LNCaP clone FGC (cell line): ENCODE data around the gene PRDM16.

Source experiments
- DNase-seq: peaks from one replicate; pipeline ENCODE4 v3.0.0-alpha.2; 2011; ENCODE audit warnings: low read depth
- H3K4me3 ChIP-seq: 2 replicates; pipeline ENCODE4 v1.5.1; 2011; ENCODE audit warnings: mild to moderate bottlenecking, low read depth, low read length, control low read depth
- TF ChIP-seq, protein P1 (sequence below): IDR thresholded peaks from 2 replicates; pipeline ENCODE4 v1.5.1; 2012; ENCODE audit warnings: mild to moderate bottlenecking; ENCODE audit not compliant: control insufficient read depth, insufficient read depth; ENCODE audit errors: extremely low read depth

Gene PRDM16

DNA sequence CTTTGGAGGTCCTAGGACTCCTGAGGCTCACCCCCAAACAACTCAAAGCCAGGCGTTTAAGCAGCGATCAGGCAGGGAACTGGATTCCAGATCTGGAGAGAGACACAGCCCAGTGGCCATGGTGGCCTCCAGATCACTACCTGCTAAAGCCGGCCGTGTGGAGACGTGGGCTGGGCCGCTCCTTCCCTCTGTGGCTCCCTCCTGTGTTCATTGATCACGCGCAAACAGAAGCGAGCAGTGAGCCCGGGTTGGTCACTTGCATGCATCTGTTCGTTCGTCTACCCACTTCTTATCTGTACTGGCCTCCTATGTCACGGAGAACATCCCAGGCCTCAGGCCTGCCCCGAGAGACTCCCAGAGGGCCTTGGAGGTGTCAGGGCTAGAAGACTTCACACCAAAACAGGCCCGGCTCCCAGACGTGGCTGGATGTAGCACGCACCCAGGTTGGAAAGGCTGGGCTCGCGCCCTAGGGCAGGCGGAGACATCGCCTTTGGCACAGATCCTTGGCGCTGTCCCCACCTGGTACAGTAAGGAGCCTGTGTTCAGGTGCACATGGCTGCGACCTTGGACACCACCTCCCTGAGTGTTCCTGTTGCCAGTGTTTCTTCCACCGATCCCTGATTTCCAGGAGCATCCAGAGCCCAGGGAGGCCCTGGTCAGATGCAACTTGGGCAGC is 308.7 kb downstream of the PRDM16 start:
- TF ChIP-seq, protein P1, sequence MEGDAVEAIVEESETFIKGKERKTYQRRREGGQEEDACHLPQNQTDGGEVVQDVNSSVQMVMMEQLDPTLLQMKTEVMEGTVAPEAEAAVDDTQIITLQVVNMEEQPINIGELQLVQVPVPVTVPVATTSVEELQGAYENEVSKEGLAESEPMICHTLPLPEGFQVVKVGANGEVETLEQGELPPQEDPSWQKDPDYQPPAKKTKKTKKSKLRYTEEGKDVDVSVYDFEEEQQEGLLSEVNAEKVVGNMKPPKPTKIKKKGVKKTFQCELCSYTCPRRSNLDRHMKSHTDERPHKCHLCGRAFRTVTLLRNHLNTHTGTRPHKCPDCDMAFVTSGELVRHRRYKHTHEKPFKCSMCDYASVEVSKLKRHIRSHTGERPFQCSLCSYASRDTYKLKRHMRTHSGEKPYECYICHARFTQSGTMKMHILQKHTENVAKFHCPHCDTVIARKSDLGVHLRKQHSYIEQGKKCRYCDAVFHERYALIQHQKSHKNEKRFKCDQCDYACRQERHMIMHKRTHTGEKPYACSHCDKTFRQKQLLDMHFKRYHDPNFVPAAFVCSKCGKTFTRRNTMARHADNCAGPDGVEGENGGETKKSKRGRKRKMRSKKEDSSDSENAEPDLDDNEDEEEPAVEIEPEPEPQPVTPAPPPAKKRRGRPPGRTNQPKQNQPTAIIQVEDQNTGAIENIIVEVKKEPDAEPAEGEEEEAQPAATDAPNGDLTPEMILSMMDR, result no peak
- H3K4me3 ChIP-seq, result no peak overlapping the region
- DNase-seq, result no peak

DNA sequence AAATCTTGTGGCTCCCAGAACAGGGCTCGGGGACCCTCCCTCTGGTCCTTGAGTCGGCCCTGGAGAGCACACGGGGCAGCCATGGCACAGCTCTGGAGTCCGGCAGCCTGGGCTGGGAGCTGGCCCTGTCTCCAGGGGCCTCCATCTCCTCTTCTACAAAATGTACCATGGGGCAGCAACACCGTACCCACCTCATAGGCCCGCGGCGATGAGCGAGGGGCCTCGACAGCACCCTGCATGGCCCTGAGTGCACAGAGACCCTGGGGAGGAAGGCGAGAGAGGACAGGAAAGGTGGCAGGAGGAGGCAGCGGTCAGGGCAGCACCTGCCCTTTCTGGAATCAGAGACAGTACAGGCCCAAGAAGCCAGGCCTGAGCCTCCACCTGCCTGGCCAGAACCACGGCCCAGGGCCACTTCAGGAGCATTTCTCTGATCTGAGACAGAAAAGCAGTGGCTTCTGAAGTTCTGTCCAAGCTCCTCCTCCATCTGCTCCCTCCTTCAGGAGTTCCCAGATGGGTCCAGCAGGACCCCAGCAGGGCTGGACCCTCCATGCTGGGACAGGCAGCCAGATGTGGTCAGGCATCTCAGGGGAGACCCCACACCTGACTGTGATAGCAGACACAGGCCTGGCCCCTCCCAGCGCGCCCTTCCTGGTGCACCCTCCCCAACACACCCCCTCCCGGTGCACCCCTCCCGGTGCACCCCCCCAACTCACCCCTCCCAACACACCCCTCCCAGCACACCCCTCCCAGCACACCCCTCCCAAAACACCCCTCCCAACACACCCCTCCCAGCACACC is 309.6 kb downstream of the PRDM16 start:
- DNase-seq, result no peak

DNA sequence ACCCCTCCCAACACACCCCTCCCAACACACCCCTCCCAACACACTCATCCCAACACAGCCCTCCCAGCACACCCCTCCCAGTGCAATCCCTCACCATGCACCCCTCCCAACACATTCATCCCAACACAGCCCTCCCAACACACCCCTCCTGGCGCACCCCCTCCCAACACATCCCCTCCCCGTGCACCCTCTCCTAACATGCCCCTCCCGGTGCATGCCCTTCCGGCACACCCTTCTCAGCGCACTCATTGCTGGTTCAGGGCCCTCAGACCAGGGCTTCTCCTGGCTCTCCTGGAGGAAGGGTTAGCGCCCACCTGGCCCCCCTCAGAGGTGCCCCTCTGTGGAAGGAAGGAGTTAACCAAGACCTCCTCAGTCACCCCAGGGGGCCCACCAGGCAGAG is 310.9 kb downstream of the PRDM16 start:
- TF ChIP-seq, protein P1, result no peak
- H3K4me3 ChIP-seq, result no peak overlapping the region
- DNase-seq, result no peak

More for the DNA sequence above, 309.6 kb downstream of the PRDM16 start:
- TF ChIP-seq, protein P1, result no peak
- no peak overlapping the region for H3K4me3 ChIP-seq

DNA sequence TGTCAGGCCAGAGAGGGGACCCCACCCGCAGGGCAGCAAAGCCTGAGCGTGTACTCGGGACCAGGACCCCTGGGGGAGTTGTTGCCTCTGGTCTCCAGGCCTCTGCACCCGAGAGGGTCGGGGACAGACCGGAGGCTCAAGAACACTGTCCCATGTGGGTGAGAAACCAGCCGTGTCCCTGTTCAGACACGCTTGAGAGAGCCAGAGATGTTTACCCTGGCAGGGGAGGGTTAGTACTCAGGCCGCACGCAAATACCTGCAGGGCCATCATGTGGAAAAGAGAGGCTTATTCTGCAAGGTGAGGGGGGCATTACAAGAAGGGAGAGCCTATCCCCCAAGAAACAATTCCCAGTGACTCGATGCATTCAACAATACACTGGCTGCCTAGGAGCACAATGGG is 311.5 kb downstream of the PRDM16 start:
- DNase-seq, result no peak
- H3K4me3 ChIP-seq, result no peak overlapping the region
- TF ChIP-seq, protein P1, result no peak

- TF ChIP-seq, protein P1, result no peak
- DNase-seq, result no peak
- H3K4me3 ChIP-seq, result no peak overlapping the region
These were observed 312.9 kb downstream of the PRDM16 start for GRCh38 chr1:3381901-3382300.

- TF ChIP-seq, protein P1, result no peak
- DNase-seq, result no peak
- H3K4me3 ChIP-seq, result no peak overlapping the region
These were observed 313.5 kb downstream of the PRDM16 start for GRCh38 chr1:3382326-3383057.
